ENCODE results near the gene FKBP14. TPM values are rescaled to one million over a fixed set of nuclear protein-coding genes. Genes with fewer than 3 reads are reported as not detected.

FKBP14 gene
- 14.9 and 27.1 TPM in 2 replicates for polyA plus RNA-seq (2011; rRNA removed)
- polyA minus RNA-seq (2011; rRNA and poly(A)+ RNA removed) = 6.3 and 6.6 TPM in 2 replicates

- ChIA-PET POLR2A (no interaction called here), CTCF (interaction anchor here (0.9 to 2.1 kb wide), 2 partner anchors 35 to 38 kb away, joined by 3 to 12 read pairs; no protein-coding TSS in a partner anchor)
- no peaks in the 10 kb centered on the region for H3K27me3 ChIP-seq (ENCODE audit: control insufficient read depth, insufficient read depth, low read length)
- H3K36me3 ChIP-seq (ENCODE audit: control insufficient read depth, insufficient read depth, low read length) = no peaks in the 10 kb centered on the region
- no peak for TF ChIP-seq CTCF (IDR thresholded peaks at IDR 0.05; ENCODE audit: insufficient read depth, low read depth, low read length)
- H3K4me3 ChIP-seq (ENCODE audit: low read depth, low read length) = peak within 1 kb of the TSS; percentile 79
- peak; percentile 95 for DNase-seq (ENCODE audit: low read depth)
Observed at GRCh38 chr7:30026229-30027064, at the start of gene FKBP14. Gene FKBP14 (minus strand): TSS chr7:30026702. CDS start chr7:30026508, 194 bp downstream.

GRCh38 chr7:30074422-30075030 lies 48.0 kb upstream of the FKBP14 start:
- no peaks in the 10 kb centered on the region for H3K27me3 ChIP-seq (ENCODE audit: control insufficient read depth, insufficient read depth, low read length)
- H3K4me3 ChIP-seq (ENCODE audit: low read depth, low read length) = no peak overlapping the region
- H3K36me3 ChIP-seq (ENCODE audit: control insufficient read depth, insufficient read depth, low read length) = peaks cover 5% of the 10 kb centered on the region
- ChIA-PET POLR2A (no interaction called here), CTCF (interaction anchor here (0.5 to 4.3 kb wide), 18 partner anchors 8 to 464 kb away, joined by 3 to 35 read pairs (median 4); no protein-coding TSS in a partner anchor)
- DNase-seq (ENCODE audit: low read depth) = no peak
- TF ChIP-seq CTCF (IDR thresholded peaks at IDR 0.05; ENCODE audit: insufficient read depth, low read depth, low read length) = peak; percentile 57

- peaks cover 4% of the 10 kb centered on the region; the same call in 1 of the 2 replicates for H3K36me3 ChIP-seq (ENCODE audit: control insufficient read depth, insufficient read depth, low read length)
- ChIA-PET POLR2A (no interaction called here), CTCF (interaction anchor here (0.9 to 2.4 kb wide), 4 partner anchors 10 to 191 kb away, joined by 3 to 7 read pairs (median 4); no protein-coding TSS in a partner anchor)
Observed at GRCh38 chr7:30072735-30073134, 46.2 kb upstream of the FKBP14 start.

GRCh38 chr7:30070052-30070451 lies 43.5 kb upstream of the FKBP14 start:
- CTCF ChIA-PET = interaction anchor here (0.6 to 1.2 kb wide), 3 partner anchors 8 to 192 kb away, joined by 3 to 6 read pairs (median 5); no protein-coding TSS in a partner anchor
- no peak overlapping the region for H3K4me3 ChIP-seq (ENCODE audit: low read depth, low read length)
- no peaks in the 10 kb centered on the region for H3K27me3 ChIP-seq (ENCODE audit: control insufficient read depth, insufficient read depth, low read length)
- no peak for DNase-seq (ENCODE audit: low read depth)
- H3K36me3 ChIP-seq (ENCODE audit: control insufficient read depth, insufficient read depth, low read length) = peaks cover 4% of the 10 kb centered on the region; the same call in 1 of the 2 replicates
- POLR2A ChIA-PET = no interaction called here
- no peak for TF ChIP-seq CTCF (IDR thresholded peaks at IDR 0.05; ENCODE audit: insufficient read depth, low read depth, low read length)

More at GRCh38 chr7:30072735-30073134, 46.2 kb upstream of the FKBP14 start:
- Histone ChIP-seq H3K4me3 (ENCODE audit: low read depth, low read length) (no peak overlapping the region), H3K27me3 (ENCODE audit: control insufficient read depth, insufficient read depth, low read length) (no peaks in the 10 kb centered on the region)
- DNase-seq (ENCODE audit: low read depth) = no peak
- no peak for TF ChIP-seq CTCF (IDR thresholded peaks at IDR 0.05; ENCODE audit: insufficient read depth, low read depth, low read length)
